GM21576 (cell line): ENCODE results near the gene ADSL.

Source experiments
- ATAC-seq: cut with Tn5 transposase; IDR thresholded peaks from one replicate; pipeline ENCODE4 v1.9.1; 2021; ENCODE audit warnings: mild to moderate bottlenecking, moderate library complexity; ENCODE audit not compliant: unreplicated experiment

The ADSL gene

DNA sequence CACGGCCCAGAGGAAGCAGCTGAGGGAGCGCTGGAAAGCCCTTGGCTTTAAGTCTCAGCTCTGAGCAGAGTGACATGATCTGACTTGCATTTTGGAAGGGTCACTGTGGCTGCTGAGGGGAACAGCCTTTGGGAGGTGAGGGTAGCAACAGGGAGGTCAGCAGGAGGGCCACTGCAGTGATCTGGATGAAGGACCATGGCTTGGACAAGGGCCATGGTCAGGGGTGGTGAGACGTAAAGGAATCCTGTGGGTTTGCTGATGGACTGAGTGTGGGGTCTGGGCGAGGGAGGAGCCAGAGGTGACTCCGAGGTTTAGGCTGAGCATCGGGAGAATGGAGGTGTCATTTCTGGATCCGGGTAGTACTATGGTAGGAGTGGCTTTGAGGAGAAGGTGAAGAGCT is 57.4 kb downstream of the ADSL start:
- ATAC-seq: no peak

DNA sequence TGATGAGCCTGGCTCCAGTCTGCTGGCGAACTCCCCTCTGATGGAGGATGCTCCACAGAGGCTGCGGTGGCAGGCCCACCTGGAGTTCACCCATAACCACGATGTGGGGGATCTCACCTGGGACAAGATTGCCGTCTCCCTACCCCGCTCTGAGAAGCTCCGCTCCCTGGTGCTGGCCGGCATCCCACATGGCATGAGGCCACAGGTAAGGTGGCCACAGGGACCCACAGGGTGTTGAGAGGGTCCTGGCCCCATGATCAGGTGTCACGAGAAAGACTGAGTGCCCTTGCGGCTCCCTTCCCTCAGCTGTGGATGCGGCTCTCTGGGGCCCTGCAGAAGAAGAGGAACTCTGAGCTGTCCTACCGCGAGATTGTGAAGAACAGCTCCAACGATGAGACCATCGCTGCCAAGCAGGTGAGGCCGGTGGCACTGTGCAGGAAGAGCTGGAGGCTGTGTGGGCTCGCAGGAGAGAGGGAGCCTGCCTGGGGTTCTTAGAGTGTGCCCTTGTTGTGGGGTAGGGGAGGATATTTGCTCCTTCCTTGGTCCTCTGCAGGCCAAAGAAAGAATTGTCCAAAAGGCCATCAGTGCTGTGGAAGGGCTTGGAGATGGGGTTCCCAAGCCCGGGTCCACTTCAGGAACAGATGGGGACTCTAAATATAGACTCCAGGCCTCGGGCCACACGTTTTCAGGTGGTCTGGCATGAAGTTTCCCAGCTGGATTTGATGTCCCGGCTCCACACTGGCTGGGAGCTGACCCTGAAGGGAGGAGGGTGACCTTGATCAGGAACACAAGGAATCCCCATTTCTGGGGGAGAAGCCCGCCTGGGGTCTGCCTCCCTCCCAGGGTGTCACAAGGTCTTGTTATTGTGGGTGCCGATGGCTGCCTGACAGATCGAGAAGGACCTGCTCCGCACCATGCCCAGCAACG is 58.2 kb downstream of the ADSL start:
- ATAC-seq: no peak

DNA sequence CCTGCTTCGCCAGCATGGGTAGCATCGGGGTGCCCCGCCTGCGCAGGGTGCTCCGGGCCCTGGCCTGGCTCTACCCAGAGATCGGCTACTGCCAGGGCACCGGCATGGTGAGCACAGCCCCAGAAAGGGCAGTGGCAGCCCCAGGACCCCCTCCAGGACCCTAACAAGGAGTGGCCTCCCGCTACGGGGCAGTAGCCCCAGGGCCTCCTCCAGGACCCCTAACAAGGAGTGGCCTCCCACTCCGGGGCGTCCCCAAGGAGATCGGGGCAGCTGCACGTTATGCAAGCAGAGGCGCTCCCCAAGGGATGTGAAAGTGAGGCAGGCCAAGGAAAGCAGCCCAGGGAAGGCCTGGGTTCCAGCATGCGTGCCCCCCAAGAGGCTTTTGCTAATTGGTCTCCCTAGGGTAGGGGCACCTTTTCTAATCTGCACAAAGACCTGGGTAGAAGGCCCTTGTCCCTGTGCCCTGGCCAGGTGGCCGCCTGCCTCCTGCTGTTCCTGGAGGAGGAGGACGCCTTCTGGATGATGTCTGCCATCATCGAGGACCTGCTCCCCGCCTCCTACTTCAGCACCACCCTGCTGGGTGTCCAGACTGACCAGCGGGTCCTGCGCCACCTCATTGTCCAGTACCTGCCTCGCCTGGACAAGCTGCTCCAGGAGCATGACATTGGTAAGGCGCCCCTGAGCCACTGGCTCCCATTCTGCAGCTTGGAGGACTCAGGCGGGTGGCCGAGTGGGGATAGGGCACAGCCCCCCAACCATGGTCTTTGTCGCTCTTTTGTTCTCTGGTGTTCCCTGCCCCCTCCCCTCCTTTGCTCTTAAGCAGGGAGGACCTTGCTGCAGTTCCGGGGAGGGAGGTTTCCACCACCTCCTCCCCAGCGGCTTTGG is 59.1 kb downstream of the ADSL start:
- no peak for ATAC-seq

DNA sequence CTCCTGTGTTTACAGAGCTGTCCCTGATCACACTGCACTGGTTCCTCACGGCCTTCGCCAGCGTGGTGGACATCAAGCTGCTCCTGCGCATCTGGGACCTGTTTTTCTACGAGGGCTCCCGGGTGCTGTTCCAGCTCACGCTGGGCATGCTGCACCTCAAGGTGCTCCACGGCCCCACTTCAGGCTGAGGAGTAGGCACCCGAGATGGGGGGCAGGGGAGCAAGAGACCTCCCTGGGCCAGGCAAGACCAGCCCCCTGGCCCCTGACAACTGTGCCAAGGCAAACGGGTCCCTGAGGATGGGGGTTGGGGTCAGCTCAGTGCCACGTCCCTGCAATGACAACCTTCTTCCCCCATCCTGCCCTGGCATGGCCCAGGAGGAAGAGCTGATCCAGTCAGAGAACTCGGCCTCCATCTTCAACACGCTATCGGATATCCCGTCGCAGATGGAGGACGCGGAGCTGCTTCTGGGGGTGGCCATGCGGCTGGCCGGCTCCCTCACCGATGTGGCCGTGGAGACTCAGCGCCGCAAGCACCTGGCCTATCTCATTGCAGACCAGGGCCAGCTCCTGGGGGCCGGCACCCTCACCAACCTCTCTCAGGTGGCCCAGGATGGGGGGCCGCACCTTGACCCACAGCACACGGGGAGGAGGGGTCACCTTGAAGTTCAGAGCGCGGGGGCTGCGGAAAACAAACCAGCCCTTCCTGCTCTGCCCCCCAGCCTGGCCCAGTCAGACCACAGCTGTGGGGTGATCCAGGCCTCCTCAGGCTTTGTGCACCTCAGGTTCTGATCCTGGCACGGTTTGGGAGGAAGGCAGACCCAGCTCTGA is 60.0 kb downstream of the ADSL start:
- ATAC-seq: no peak

DNA sequence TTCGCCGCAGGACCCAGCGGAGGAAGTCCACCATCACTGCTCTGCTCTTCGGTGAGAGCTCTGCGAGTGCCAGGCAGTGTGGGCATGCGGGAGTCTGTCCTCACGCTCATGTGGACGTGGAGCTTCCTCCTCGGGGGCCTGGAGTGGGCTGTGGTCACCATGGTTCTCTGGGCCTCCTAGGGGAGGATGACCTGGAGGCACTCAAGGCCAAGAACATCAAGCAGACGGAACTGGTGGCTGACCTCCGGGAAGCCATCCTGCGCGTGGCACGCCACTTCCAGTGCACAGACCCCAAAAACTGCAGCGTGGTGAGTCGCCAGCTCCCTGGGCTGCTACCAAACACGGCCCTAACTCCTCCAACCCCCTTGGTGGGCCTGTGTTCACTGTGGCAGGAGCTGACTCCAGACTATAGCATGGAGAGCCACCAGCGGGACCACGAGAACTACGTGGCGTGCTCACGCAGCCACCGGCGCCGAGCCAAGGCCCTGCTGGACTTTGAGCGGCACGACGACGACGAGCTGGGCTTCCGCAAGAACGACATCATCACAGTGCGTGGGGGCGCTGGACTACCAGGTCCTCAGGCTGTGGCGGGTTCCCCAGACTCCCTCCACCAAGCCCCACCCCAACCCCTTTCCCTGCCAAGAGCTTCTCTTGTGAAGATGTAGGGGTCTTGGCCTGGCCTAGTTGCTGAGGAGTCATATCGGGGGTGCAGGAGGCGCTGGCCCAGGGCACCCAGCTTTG is 60.9 kb downstream of the ADSL start:
- no peak for ATAC-seq

DNA sequence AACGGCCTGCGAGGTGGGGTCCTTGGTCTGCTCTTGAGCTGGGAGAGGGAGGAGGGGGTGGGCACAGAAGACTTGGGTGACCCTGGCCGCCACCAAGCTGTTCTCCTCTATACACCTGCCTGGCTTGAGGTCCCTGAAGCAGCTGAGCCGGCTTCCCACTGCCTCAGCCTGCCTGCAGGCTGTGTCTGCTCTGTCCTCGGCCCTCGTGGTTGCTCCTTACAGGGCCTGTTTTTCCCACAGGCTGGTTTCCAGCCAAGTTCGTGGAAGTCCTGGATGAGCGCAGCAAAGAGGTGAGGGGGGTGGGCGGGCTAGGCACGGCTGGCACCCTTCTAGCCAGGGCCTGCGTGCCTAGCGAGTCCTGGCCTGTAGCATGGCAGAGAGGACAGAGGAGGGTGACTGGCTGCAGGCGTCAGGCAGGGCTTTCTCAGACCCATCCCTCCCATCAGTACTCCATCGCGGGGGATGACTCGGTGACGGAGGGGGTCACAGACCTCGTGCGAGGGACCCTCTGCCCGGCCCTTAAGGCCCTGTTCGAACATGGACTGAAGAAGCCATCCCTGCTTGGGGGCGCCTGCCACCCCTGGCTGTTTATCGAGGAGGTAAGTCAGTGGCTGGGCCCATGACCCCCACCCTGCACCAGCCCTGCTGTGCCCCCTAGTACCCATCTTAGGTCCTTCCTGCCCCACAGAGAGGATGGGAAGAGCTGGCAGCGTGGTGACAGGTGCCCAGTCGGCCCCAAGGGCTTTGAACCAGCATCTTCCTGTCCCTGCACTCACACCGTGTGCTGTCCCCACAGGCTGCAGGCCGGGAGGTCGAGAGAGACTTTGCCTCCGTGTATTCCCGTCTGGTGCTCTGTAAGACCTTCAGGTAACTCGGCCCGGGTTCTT is 61.8 kb downstream of the ADSL start:
- ATAC-seq: no peak

DNA sequence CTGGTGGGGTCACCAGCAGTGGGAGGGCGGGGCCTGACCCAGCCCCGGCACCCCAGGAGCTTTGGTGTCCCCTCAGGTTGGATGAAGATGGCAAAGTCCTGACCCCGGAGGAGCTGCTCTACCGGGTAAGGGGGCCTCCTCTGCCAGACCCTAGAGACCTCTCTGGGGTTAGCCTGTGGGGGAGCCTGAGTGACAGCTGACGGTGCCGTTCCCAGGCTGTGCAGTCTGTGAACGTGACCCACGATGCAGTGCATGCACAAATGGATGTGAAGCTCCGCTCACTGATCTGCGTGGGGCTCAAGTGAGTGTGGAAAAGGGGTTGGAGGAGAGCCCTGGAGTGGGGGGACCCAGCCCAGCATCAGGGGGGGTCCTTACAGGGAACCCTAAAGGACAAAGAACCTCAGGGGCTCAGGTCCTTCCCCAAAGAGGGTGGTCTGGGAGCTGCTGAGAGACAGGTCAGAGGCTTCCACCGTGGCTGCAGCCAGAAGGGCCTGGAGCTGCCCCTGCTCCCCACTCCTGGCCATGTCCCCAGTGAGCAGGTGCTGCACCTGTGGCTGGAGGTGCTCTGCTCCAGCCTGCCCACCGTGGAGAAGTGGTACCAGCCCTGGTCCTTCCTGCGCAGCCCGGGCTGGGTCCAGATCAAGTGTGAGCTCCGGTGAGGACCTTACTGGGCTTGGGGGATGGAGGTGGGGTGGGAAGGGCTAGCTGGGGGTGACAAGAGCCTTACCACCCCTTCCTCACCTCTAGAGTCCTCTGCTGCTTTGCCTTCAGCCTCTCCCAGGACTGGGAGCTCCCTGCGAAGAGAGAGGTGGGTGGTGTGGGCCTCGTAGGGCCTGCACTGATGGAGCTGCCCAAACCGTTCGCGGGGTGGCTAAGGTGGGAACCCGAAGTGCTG is 62.7 kb downstream of the ADSL start:
- no peak for ATAC-seq

DNA sequence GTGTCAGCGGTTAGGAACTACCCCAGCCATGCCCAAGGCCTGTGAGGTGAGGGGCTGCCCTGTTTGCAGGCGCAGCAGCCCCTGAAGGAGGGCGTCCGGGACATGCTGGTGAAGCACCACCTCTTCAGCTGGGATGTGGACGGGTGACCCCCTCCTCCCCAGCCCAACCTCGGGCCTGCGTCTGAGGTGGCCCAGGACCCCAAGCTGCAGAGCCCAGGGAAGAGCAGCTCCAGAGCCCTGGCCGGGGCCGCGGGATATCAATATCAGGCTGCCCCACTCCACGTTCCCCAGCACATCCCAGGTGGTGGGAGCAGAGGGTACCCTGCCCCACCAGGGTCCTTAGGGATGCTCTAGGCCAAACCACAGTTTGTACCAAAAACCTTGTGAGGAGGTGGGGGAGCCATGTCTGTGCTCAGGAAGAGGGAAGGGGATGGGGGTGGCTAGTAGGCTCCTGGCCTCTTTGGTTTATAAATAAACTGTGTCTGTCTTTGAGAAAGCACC is 63.4 kb downstream of the ADSL start:
- no peak for ATAC-seq

DNA sequence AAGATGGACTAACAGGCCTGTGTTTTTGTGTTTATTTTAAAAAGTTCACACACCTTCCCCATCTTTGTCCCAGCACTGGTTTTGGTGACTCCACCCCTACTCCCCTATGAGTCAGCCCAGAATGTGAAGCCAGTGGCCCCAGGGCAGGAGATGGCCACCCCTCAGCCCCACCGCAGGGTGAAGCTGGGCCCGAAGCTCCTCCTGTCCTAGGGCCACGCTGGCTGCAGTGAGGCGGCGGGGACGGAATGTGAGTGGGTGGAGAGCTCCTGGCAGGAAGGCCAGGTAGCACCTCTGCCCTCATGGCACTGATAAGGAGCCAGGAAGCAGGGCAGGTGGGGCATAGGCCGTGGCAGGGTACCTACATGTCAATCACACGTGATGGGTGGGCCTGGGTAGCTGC is 64.0 kb downstream of the ADSL start:
- no peak for ATAC-seq

DNA sequence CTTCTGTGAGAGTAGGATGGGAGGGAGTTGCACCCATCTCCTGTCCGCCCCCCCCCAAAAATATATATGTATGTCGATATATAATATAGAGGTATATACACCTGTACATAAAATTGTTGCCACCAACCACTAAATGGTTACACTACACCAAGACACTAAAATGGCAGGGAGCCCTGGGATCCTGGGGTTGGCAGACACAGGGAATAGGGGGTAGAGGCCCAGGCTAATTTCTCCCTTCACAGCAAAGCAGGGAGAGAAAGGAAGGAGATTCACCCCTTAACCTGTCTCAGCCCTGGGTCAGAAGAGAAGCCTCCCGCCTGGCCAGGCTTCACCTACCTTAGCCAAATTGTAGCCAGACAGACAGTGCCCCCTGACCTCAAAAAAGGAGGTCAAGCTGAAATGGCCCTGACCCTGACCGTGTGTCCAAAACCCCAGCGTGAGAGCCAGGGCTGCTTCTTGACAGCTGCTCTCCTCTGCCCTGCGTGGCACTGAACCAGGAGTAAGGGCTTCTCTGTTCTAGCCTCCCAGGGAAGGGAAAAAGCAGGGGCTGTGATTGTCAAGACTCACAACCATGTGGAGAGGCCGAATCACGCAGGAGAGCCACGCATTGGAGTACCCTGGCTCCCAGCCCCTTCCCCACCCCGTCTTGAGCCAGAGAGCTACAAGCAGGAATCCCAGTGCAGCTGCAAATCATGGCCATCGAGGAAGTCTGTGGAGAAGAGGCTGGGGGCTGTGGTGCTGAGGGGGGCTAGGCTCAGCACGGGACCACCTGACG is 64.6 kb downstream of the ADSL start:
- ATAC-seq: no peak

DNA sequence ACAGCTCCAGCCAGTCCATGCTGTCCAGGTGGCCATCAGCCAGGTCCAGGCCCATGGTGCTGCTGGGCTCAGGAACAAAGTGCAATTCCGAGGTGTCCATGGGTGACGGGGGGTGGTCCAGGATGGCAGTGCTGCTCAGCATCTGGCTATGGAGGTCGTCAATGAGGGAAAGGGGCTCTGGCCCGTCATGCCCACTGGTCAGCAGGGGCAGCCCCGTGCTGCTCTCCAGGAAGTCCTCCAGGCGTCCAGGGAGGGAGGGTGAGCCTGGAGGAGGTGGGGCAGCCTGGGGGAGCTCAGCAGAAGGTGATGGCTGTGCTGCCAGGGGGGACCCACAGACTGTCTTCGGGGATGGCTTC is 65.2 kb downstream of the ADSL start:
- ATAC-seq: no peak

DNA sequence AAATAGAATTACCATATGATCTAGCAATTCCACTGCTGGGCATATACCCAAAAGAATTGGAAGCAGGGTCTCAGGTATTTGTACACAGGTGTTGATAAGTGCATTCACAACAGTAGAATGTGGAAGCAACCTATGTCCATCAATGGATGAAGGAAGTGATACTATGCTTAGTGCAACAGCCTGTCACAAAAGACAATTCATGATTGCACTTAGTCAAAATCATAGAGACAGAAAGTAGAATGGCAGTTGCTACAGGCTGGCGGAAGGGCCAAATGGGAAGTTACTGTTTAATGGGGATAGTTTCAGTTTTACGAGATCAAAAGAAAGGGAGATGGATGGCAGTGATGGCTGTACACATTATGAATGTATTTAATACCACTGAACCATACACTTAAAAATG is 66.1 kb downstream of the ADSL start:
- ATAC-seq: no peak

DNA sequence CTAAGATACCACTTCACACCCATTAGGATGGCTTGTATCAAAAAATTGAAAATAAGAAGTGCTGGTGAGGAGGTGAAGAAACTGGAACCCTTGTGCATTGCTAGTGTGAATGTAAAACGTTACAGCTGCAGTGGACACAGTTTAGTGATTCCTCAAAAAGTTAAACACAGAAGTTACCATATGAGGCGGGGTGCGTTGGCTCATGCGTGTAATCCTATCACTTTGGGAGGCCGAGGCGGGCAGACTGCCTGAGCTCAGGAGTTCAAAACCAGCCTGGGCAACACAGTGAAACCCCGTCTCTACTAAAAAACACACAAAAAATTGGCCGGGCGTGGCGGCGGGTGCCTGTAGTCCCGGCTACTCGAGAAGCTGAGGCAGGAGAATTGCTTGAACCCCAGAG is 67.6 kb downstream of the ADSL start:
- ATAC-seq: no peak

DNA sequence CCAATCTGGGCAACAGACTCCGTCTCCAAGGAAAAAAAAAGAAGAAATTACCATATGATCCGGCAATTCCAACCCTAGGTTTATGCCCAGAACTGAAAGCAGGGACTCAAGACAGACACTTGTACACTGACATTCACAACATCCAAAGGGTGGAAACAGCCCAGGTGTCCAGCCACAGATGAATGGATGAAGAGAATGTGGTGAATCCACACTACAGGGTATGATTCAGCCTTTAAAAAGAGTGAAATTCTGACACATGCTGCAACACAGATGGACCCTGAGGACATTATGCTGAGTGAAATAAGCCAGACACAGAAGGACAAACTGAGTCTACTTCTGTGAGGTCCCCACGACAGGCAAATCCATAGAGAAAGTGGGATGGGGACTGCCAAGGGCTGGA is 68.0 kb downstream of the ADSL start:
- ATAC-seq: no peak

DNA sequence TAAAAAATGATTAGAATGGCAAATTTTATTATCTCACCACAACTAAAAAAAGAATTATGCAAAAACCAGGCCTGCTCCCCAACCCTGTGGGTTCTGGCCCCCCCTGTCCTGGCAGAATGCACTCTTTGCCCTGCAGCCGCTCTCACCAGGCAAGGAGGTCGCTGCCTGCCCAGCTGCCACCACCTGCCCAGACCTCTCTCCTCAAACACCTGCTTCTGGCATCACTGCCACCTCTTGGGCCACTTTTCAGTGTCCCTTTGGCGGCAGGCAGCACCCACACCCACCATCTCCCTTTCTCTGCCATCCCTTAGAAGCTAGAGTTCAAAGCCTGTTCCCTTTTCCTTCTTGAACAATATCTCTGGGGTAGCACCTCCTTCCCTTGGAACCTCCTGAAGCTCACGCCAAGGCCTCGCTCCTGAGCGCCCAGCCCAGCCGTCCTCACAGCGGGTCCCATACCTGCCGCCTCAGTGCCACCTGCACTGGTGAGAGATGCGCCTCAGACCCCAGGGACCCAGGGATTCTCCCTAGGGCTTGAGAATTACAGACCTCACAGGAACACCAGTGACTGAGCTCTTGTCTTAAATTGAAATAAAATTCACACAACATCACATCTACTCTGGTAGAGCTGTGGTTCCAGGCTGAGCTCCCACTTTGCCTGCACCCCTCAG is 68.7 kb downstream of the ADSL start:
- no peak for ATAC-seq

DNA sequence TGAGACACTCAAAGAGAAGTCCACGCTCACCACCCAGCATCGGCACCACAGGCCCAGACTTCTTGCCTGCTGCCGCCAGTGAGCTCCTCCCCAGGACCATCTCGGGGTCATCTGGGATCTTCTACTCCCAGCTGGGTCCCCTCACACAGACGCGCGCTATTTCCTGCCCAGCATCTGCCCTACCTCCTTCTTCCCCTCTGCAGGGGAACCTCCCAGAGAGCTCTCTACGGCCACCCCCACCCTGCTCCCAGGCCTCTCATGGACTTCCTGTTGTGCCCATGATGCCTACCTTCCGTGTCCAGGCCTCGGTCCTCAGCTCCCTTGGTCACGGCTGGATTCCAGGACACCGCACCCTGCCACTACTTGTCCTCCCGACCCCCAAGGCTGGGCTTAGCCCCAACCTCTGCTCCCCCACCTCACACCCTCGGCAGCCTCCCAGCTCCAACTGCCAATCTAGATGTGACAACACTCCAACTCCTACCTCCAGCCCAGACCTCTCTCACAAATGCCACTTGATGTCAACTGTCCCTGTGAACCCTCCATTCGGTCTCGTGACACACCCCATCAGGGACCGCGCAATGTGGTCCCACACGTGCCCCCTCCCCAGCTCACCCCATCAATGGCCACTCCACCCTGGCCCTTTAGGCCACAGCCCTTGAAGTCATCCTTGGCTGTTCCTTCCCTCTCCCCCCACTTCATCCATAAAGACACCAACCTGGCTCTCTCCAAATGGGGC is 69.4 kb downstream of the ADSL start:
- ATAC-seq: no peak

DNA sequence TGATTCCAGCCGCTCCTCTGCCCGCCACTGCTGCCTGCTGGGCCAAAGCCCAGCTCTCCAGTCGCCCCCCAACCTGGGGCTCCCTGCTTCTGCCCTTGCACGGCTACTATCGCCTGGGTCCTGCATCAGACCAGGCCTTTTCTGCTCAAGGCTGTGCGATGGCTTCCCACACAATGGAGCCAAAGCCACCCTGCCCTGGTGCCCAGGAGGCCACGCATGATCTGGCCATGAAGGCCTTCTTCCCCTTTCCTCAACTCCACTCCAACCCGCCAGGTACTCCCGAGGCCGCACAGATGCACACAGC is 69.9 kb downstream of the ADSL start:
- no peak for ATAC-seq
